ENCODE data around the gene BEND6. TPM values are rescaled to one million over a fixed set of nuclear protein-coding genes. Genes with fewer than 3 reads are reported as not detected.

BEND6 gene
- total and polyA plus RNA-seq, 2 of the 4 experiments (the other 2 are of a cell fraction): 4.1 to 9.7 TPM

GRCh38 chr6:56995347-56995902, 40.5 kb downstream of the BEND6 start:
- Histone ChIP-seq H4K91ac (ENCODE audit: insufficient read depth, low read depth, low read length) (no peak overlapping the region), H2AFZ (replicated peaks; ENCODE audit: low read length, poor library complexity) (no peak overlapping the region), H2AK5ac (ENCODE audit: low read depth, low read length) (no peak overlapping the region), H3K27ac (ENCODE audit: insufficient read depth, low read length) (no peak overlapping the region), H2BK5ac (ENCODE audit: low read depth, low read length, poor library complexity, severe bottlenecking) (no peak overlapping the region), H2BK120ac (ENCODE audit: low read depth, low read length) (no peak overlapping the region), H3K4ac (ENCODE audit: low read depth, low read length) (no peak overlapping the region), H4K5ac (ENCODE audit: low read depth, low read length) (no peak overlapping the region), H3K4me3 (ENCODE audit: insufficient read depth, low read depth, low read length) (no peak overlapping the region), H3K4me1 (ENCODE audit: control insufficient read depth, insufficient read depth, low read length) (no peaks in the 10 kb centered on the region), H3K14ac (replicated peaks; ENCODE audit: low read depth, low read length) (no peak overlapping the region), H3K36me3 (ENCODE audit: control insufficient read depth, insufficient read depth, low read length) (peaks cover 3% of the 10 kb centered on the region; the same call in 1 of the 2 replicates), H4K8ac (ENCODE audit: low read depth in 2 of 2, low read length in 2 of 2) (no peak overlapping the region), H2BK15ac (ENCODE audit: low read depth, low read length) (no peak overlapping the region), H3K27me3 (ENCODE audit: control insufficient read depth, insufficient read depth, low read length) (no peaks in the 10 kb centered on the region), H3K4me2 (ENCODE audit: low read depth, low read length) (no peak overlapping the region), H3K56ac (ENCODE audit: extremely low read depth, insufficient read depth, low read length) (no peak overlapping the region), H3K9ac (ENCODE audit: low read depth, low read length) (no peak overlapping the region), H4K20me1 (ENCODE audit: insufficient read depth, low read length) (no peaks in the 10 kb centered on the region), H3K9me3 (ENCODE audit: control insufficient read depth, insufficient read depth, low read length) (peaks cover 7% of the 10 kb centered on the region), H3K79me1 (ENCODE audit: low read depth in 1 of 2, low read length in 2 of 2) (no peaks in the 10 kb centered on the region), H3K9me1 (ENCODE audit: insufficient read depth, low read length) (no peaks in the 10 kb centered on the region), H2BK20ac (ENCODE audit: low read depth, low read length) (no peak overlapping the region), H3K18ac (ENCODE audit: low read depth, low read length) (no peak overlapping the region), H2AK9ac (replicated peaks; ENCODE audit: low read depth, low read length, poor library complexity) (no peak overlapping the region), H3K23ac (ENCODE audit: low read depth, low read length) (no peak overlapping the region)
- no TSS peak for BruUV-seq (replicated peaks)
- intact Hi-C loops (cut with micrococcal nuclease) (no loop called here), dilution Hi-C loops (cut with HindIII; ENCODE audit: low sequenced_read_pairs, unreplicated experiment) (no loop called here), in situ Hi-C loops (cut with MboI; ENCODE audit: low sequenced_read_pairs) (no loop called here)
- DNase-seq (no peak), ATAC-seq (ENCODE audit: low read depth) (no peak)
- TF ChIP-seq CTCF (conservative IDR thresholded peaks at IDR 0.05; ENCODE audit: low read depth, low read length): no peak
- no peak for TF ChIP-seq ELK1 (IDR thresholded peaks at IDR 0.05; ENCODE audit: borderline replicate concordance, low read depth, low read length)
- no peak for TF ChIP-seq SMC3 (IDR thresholded peaks at IDR 0.05; ENCODE audit: low read depth, low read length)
- no peak for TF ChIP-seq MXI1 (IDR thresholded peaks at IDR 0.05; ENCODE audit: borderline replicate concordance, low read depth, low read length)
- no peak for TF ChIP-seq FOS (IDR thresholded peaks at IDR 0.05; ENCODE audit: low read depth, low read length)
- TF ChIP-seq CEBPB (IDR thresholded peaks at IDR 0.05; ENCODE audit: low read depth, low read length): no peak
- no peak for TF ChIP-seq MAZ (IDR thresholded peaks at IDR 0.05; ENCODE audit: borderline replicate concordance, low read depth, low read length)
- TF ChIP-seq RFX5 (IDR thresholded peaks at IDR 0.05; ENCODE audit: low read depth, low read length): no peak
- TF ChIP-seq RAD21 (IDR thresholded peaks at IDR 0.05; ENCODE audit: low read length): no peak
- no peak for TF ChIP-seq BHLHE40 (IDR thresholded peaks at IDR 0.05; ENCODE audit: low read depth, low read length)
- ChIA-PET POLR2A (ENCODE audit: unreplicated experiment) (no interaction called here), CTCF (interaction anchor here (0.6 kb wide), 1 partner anchor 25 kb away, joined by 6 read pairs; no protein-coding TSS in a partner anchor)
- WGBS, 2 experiments (ENCODE audit: extremely low coverage in 2 of 2, insufficient read length in 1 of 2): no CpG with 5 or more reads among the region's 3 CpGs

All from IMR-90 (cell line).